PC-9 (cell line): ENCODE measurements around the gene ADGRV1. TPM values are rescaled to one million over a fixed set of nuclear protein-coding genes. Genes with fewer than 3 reads are reported as not detected.

Experiments
- BruUV-seq: library from RNA; stranded (reverse); fragments of 400-500 nt; replicated peaks from 2 replicates; lab custom pipeline; 2021; lab: Mats Ljungman, UMichigan
- CTCF ChIA-PET: fragments of 300-600 bp; sonication (Branson Sonifier 250); formaldehyde crosslinking; loops from one replicate; lab custom pipeline; 2022; ENCODE audit warnings: antibody characterized with exemption; lab: Charles Lee
- POLR2A ChIA-PET: fragments of 300-600 bp; sonication (Branson Sonifier 250); formaldehyde crosslinking; loops from one replicate; lab custom pipeline; 2022; ENCODE audit warnings: antibody characterized with exemption; ENCODE audit not compliant: unreplicated experiment; lab: Charles Lee
- DNase-seq, 2 experiments: peaks; one replicate each; pipeline versions ENCODE4 v3.0.0 to v3.0.0-alpha.2; 2015 to 2022; ENCODE audit warnings: mixed read lengths in 1 of 2
- H2AFZ ChIP-seq: fragments of 200-600 bp; sonication (generic); 2 replicates; pipeline ENCODE4 v1.8.1; 2017; ENCODE audit warnings: antibody characterized with exemption
- H3F3A ChIP-seq: fragments of 200-600 bp; sonication (generic); 2 replicates; pipeline ENCODE4 v1.8.1; 2017; ENCODE audit warnings: antibody characterized with exemption, mild to moderate bottlenecking, low read depth; ENCODE audit not compliant: insufficient read depth
- H3K27ac ChIP-seq: fragments of 200-600 bp; sonication (generic); 2 replicates; pipeline ENCODE4 v1.6.1; 2016; ENCODE audit warnings: mixed run types
- H3K27me3 ChIP-seq: fragments of 200-600 bp; sonication (generic); 2 replicates; pipeline ENCODE4 v1.6.1; 2016; ENCODE audit warnings: low read depth, mixed run types; ENCODE audit not compliant: insufficient read depth
- H3K36me3 ChIP-seq: fragments of 200-600 bp; sonication (generic); 2 replicates; pipeline ENCODE4 v1.6.1; 2016; ENCODE audit warnings: low read depth, mixed run types
- H3K4me1 ChIP-seq: fragments of 200-600 bp; sonication (generic); replicated peaks from 2 replicates; pipeline ENCODE4 v1.6.1; 2016; ENCODE audit warnings: mixed run types; ENCODE audit not compliant: insufficient read depth
- H3K4me2 ChIP-seq: fragments of 200-600 bp; sonication (generic); 2 replicates; pipeline ENCODE4 v1.6.1; 2017; ENCODE audit warnings: mixed run types
- H3K4me3 ChIP-seq: fragments of 200-600 bp; sonication (generic); 2 replicates; pipeline ENCODE4 v1.6.1; 2016; ENCODE audit warnings: mixed run types
- H3K79me2 ChIP-seq: fragments of 200-600 bp; sonication (generic); 2 replicates; pipeline ENCODE4 v1.6.1; 2017; ENCODE audit warnings: low read depth, mixed run types
- H3K9me2 ChIP-seq: fragments of 200-600 bp; sonication (generic); 2 replicates; pipeline ENCODE4 v1.8.1; 2017; ENCODE audit warnings: mild to moderate bottlenecking; ENCODE audit not compliant: insufficient read depth
- H3K9me3 ChIP-seq: fragments of 200-600 bp; sonication (generic); 2 replicates; pipeline ENCODE4 v1.8.1; 2016; ENCODE audit warnings: low read depth; ENCODE audit not compliant: insufficient read depth
- H4K20me1 ChIP-seq: fragments of 200-600 bp; sonication (generic); 2 replicates; pipeline ENCODE4 v1.8.1; 2017; ENCODE audit not compliant: insufficient read depth
- CTCF ChIP-seq: fragments of 200-600 bp; sonication (generic); conservative IDR thresholded peaks from 2 replicates; pipeline ENCODE4 v1.6.1; 2017; ENCODE audit warnings: mixed run types, antibody characterized with exemption, mild to moderate bottlenecking, moderate library complexity
- EZH2 ChIP-seq: fragments of 200-600 bp; sonication (generic); IDR thresholded peaks from 2 replicates; pipeline ENCODE4 v1.8.0; 2017; ENCODE audit warnings: antibody characterized with exemption, low read depth
- intact Hi-C: fragments of 100-400 bp; cut with micrococcal nuclease; formaldehyde crosslinking; loops from one replicate; pipeline ENCODE4 v1.10.0; 2022; ENCODE audit not compliant: unreplicated experiment
- total RNA-seq: library from RNA; stranded (reverse); gene quantifications from 2 replicates; pipeline ENCODE4 v1.2.3, GENCODE V29; 2021

Gene ADGRV1
- total RNA-seq, 1 experiment from 2014 or later: 1.0 TPM

- Histone ChIP-seq H3K27ac (no peak overlapping the region), H3K9me2 (no peaks in the 10 kb centered on the region), H3K79me2 (no peaks in the 10 kb centered on the region), H3K4me2 (no peak overlapping the region), H3F3A (no peaks in the 10 kb centered on the region), H2AFZ (no peak overlapping the region), H3K9me3 (no peaks in the 10 kb centered on the region), H3K27me3 (no peaks in the 10 kb centered on the region), H4K20me1 (no peaks in the 10 kb centered on the region), H3K4me1 (no peaks in the 10 kb centered on the region), H3K4me3 (no peak overlapping the region), H3K36me3 (no peaks in the 10 kb centered on the region)
- CTCF ChIA-PET: no interaction called here
- POLR2A ChIA-PET: no interaction called here
- intact Hi-C loops: no loop called here
- no TSS peak for BruUV-seq
- TF ChIP-seq EZH2: no peak
- TF ChIP-seq CTCF: no peak
- no peak for DNase-seq
Observed at GRCh38 chr5:91022518-91022917, 463.9 kb downstream of the ADGRV1 start.

GRCh38 chr5:91024206-91024605, 465.6 kb downstream of the ADGRV1 start:
- Histone ChIP-seq H3K4me3 (no peak overlapping the region), H3K4me1 (no peaks in the 10 kb centered on the region), H3K9me3 (no peaks in the 10 kb centered on the region), H3K27me3 (no peaks in the 10 kb centered on the region), H2AFZ (peak overlapping the region; percentile 46; the same call in 1 of the 2 replicates), H3K4me2 (no peak overlapping the region), H3F3A (no peaks in the 10 kb centered on the region), H3K79me2 (no peaks in the 10 kb centered on the region), H4K20me1 (no peaks in the 10 kb centered on the region), H3K27ac (no peak overlapping the region), H3K36me3 (no peaks in the 10 kb centered on the region), H3K9me2 (no peaks in the 10 kb centered on the region)
- TF ChIP-seq EZH2: no peak
- TF ChIP-seq CTCF: no peak
- BruUV-seq: no TSS peak
- DNase-seq: no peak
- intact Hi-C loops: no loop called here
- ChIA-PET POLR2A (no interaction called here), CTCF (no interaction called here)

GRCh38 chr5:91024727-91025126, 466.1 kb downstream of the ADGRV1 start:
- intact Hi-C loops: no loop called here
- Histone ChIP-seq H3K79me2 (no peaks in the 10 kb centered on the region), H3K4me2 (no peak overlapping the region), H3K9me3 (0 out of 2 replicates have a peak, but pooled peaks cover under 1% of the 10 kb centered on the region), H3K27ac (no peak overlapping the region), H3K9me2 (no peaks in the 10 kb centered on the region), H4K20me1 (no peaks in the 10 kb centered on the region), H3K36me3 (no peaks in the 10 kb centered on the region), H3K4me3 (no peak overlapping the region), H2AFZ (no peak overlapping the region), H3K27me3 (no peaks in the 10 kb centered on the region), H3K4me1 (no peaks in the 10 kb centered on the region), H3F3A (no peaks in the 10 kb centered on the region)
- ChIA-PET POLR2A (no interaction called here), CTCF (no interaction called here)
- no TSS peak for BruUV-seq
- TF ChIP-seq CTCF: no peak
- no peak for TF ChIP-seq EZH2
- no peak for DNase-seq
